Activated T-cell treated with anti-CD3 and anti-CD28 coated beads, Interleukin-2, amount 50 U/mL, for 1 hour (primary cell): ENCODE measurements around the gene LCP1.
"Not testable (repeated sequence)": the region's sequence is repeated elsewhere in the genome, so short reads cannot be mapped to it uniquely, and the experiment has no call there.

Experiments used
- DNase-seq: peaks from one replicate; pipeline ENCODE4 v3.0.0-alpha.2; 2020

Gene LCP1, protein sequence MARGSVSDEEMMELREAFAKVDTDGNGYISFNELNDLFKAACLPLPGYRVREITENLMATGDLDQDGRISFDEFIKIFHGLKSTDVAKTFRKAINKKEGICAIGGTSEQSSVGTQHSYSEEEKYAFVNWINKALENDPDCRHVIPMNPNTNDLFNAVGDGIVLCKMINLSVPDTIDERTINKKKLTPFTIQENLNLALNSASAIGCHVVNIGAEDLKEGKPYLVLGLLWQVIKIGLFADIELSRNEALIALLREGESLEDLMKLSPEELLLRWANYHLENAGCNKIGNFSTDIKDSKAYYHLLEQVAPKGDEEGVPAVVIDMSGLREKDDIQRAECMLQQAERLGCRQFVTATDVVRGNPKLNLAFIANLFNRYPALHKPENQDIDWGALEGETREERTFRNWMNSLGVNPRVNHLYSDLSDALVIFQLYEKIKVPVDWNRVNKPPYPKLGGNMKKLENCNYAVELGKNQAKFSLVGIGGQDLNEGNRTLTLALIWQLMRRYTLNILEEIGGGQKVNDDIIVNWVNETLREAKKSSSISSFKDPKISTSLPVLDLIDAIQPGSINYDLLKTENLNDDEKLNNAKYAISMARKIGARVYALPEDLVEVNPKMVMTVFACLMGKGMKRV

DNA sequence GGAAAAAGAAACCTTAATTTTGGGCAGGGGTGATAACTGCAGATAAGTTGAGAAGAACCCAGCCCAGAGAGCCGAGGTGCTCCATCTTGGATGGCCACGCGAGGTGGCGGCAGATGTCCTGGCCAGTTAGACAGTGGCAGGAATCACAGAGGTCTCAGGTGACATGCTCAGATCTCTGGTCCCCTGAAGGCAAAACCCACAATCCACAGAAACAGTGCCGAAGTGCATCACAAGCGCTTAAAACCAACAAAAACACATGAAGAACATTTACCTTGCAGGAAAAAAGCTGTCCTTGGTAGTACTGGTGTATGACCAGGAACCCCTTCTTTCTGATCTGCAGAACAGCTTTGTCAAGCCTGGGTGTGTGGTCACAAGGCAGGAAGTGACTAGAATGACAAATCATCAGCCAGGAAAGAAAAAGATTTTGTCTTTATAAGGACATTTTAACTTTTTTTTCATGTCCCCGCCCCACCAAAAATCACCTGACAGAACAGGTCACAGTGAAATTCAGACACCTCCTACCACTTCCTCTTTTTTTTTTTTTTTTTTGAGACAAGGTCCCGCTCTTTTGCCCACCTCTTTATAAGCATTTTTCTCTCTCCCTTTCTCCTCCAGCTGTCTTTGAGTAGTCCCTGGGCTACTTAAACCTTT is at the start of gene LCP1:
Gene LCP1, minus strand, starts transcription at position 338 of the 651 bp plus-strand sequence. CDS start 22,515 bp downstream, outside the sequence.
- DNase-seq: peak; percentile 64

DNA sequence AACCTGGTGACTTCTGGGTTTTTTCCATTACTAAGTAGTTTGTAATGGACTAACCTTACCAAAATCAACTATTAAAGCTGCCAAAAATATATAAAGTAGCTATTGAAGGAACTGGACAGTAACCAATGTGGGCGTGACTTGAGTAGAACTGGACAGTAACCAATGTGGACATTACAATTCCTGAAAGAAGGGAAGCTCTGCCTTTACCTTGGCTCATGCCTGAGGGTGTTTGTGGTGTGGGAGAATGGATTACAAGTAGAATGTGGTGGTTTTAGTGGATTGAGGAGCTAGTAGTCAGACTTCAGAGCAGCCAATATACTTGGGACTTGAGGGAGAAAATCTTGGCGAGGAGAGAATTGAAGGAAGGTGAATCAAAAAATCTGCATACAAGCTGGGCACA is 47.3 kb upstream of the LCP1 start:
- no peak for DNase-seq

DNA sequence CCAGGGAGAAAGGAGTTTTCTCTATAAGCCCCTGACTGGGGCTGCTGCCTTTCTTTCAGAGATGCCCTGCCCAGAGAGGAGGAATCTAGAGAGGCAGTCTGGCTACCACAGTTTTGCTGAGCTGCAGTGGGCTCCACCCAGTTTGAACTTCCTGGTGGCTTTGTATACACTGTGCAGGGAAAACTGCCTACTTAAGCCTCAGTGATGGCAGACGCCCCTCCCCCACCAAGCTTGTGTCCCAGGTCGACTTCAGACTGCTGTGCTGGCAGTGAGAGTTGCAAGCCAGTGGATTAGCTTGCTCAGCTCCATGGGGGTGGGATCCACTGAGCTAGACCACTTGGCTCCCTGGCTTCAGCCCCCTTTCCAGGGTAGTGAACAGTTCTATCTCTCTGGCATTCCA is 38.3 kb upstream of the LCP1 start:
- DNase-seq: not testable (repeated sequence)

DNA sequence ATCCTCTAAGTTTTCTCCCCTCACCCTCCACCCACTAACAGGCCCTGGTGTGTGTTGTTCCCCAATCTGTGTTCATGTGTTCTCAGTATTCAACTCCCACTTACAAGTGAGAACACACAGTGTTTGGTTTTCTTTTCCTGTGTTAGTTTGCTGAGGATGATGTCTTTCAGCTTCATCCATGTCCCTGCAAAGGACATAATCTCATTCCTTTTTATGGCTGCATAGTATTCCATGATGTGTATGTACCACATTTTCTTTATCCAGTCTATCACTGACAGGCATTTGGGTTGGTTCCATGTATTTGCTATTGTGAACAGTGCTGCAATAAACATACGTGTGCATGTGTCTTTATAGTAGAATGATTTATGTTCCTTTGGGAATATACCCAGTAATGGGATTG is 32.8 kb upstream of the LCP1 start:
- DNase-seq: not testable (repeated sequence)

DNA sequence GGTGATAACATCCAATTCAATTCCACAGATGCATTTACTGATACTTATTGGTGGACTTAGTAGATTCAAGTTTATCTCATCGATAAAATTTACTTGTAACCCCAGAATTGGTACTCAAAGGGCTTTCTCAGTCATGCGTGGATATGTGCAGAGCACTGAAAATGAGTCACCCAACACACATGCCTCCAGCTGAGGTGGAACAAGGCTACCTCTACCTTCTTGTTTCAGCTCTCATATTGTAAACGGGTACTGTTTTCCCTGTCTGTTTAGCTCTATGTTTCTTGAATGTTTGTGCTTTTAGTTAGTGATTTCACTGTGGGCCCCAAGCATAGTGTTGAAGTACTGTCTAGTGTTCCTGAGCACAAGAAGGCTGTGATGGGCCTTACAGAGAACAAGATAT is 31.3 kb upstream of the LCP1 start:
- no peak for DNase-seq

DNA sequence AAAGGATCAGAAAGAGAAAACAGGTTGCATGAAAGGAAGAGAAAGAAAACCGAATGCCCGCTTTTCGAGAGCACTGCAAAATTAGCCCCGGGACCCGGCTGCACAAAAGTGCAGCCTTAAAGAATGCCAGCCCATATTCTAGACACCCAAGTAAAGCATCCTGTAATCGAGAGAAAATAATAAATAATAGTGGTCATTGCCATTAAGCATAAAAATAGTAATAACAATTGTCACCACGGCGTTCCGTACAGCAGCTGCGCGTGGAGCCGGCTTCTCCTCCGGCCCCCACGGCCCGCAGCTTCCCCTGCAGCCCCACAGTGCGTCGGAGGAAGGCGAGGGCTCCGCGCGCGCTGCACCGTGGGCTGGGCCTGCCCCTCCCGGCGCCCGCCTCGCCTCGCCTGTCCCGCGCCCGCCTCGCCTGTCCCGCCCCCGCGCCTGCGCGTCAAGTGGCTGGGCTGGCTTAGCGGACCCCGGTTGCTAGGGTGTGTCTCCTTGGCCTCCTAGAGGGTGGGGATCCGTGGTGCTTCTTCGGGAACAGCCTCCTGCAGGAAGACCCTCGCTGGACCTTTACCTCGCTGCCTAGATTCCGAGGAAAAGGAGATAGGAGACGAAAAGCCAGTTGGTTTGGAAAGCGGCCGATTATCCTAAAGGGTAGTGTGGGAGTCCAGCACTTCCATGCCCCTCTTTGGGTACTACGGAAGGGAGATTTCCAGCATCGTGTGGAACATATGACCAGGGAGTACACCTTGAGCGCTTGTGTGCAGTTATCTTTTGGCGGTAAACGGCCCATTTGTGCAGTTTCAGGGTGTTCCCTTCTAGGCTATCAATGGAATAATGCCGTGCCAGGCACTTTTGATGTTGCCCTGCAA is 29.7 kb upstream of the LCP1 start, which contains the start of gene LRRC63:
Gene LRRC63, plus strand, starts transcription at position 446 of the 869 bp plus-strand sequence. CDS start 1,107 bp downstream, outside the sequence.
- DNase-seq: peak; percentile 84

DNA sequence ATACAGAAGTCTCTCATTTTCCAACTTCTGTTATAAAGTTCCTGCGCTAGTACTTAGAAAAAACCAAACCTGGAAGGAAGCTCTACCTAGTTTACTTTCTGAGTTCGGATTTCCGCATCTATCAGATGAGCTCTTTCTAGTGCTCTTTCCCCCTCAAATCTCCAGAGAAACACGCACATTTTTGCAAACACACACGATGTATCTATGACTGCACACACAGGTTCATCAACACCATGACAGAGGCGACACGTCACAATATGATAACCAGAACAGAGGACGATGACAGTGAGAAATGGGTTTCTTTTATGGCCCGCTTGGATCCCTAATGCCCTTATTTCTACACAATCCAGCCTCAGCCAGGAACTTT is 29.1 kb upstream of the LCP1 start:
- DNase-seq: no peak

DNA sequence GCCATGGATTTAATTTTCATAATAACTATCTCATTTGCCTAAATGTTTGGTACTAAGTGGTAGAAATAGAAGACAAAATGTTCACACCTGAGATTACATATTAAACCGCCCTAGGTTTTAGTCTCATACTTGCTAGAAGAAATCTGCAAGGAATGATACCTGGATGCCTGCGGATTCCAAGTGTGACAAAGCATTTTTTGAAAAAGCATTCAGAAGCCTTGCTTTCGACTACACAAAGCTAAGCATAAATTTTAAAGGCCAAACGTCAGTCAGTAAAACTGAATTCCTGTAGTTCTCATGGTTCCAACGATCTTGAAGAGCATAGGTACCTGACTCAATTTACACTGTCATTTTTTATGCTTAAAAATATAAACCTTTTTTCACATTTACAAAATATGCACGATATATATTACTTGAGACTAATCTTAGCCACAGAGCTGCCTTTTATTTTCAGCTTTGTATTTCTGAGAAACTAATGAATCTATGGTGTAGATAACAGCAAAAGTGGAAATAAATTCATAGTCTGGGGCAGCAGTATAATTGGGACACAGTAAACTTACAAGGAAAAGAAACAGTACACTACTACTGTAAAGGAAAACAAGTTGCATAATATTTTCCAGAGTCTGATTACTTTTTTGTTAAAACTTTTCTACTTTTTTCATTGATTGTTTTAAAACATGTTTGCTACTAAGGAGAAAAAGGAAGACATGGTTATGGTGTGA is 28.5 kb upstream of the LCP1 start:
- no peak for DNase-seq

DNA sequence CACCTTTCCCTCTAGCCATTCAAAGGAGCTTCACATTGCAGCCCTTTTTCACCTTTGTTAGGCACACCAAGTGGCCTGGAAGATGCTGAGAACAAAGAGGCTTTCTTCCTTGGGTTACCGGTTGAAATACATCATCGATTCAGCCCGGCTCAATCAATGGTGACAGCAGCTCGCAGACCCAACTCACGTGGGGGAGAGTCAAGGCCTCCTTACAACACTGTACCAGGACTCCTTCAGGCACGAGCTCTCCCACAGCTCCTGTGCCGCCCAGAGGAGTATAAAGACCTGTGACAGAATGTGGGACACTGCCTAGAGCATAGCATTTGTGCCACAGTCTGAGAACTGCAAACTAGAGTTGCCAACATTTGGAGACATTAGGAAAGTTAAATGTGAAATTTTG is 25.9 kb upstream of the LCP1 start:
- DNase-seq: no peak

DNA sequence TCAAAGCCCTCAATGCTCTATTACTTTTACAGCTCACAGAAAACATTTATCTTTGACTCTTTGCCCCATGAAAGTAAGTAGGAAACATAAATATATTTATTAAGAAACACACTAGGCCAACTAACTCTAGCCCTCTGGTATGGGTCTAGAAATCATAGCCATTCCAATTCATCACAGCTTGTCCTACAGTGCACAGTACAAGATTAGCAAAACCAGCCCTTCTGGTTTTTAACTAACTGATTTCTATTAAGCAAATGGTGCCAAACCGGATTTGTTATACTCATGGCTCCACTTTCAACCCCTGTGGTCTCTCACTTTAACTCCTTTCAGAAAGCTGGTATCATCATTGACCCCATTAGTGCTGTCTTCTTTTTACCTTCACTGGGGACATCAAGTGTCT is 24.2 kb upstream of the LCP1 start:
- no peak for DNase-seq

DNA sequence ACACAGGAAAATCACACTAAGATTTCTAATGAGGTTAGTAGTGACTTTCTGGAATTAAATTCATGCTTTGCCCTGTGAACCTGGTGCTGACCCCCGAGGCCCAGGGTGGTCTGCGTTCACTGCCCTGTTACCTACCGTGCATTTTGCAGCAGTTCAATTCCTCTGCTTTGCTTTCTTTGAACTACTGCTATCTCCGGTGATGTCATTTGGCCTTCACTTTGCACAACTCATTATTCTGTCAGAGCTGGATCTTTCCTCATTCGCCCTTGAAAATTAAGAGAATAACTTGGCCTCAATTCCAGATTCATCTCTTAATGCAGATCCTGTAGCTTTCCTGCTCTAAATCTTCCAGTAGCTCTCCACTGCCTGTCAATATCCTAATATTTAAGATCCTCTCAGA is 21.0 kb upstream of the LCP1 start:
- no peak for DNase-seq

DNA sequence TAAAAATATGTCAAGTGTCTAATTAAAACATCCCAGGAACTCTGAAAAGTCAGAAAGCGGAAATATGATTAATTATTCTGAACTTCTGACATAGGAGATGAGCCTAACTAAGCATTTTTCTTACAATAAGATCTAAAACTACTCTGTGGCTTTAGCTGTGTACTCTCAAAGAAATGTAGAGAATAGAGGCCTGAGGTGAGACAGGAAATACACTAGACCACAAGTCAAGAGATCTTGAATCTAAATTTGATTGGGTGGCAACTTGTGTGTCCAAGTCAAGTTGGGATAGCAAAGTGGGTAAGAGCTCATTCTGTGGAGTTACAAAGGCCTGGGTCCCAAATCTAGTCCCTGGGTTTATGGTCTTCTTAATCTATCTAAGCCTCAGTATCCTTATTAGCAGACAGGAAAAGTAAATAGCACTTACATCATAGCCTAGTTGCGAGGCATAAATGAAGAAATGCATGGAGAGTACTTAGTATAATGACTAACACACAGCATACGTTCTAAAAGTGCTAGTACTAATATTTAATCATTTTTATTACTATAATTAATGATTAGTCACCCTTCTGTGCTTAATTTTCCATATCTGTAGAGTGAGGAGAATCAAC is 20.3 kb upstream of the LCP1 start:
- DNase-seq: no peak

DNA sequence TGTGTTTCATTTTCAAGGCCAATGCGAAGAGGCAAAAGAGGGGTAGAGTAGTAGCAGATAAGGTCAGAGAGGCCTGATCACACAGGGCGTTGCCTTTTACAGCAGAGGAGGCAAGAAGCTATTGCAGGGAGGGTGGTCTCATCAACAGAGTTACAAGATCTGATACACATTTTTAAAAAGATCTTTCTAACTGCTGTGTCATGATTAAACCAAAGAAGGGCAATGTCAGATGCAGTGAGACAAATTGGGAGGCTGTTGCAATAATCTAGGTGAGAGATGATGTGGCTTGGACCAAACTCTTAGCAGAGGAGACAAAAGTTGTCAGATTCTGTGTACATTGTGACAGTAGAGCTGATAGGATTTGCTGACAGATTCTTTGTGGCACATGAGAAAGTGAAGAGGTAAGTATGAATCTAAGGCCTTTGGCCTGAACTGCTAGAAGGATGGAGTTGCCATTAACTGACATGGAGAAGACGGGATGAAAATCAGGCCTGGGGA is 16.8 kb upstream of the LCP1 start:
- no peak for DNase-seq

DNA sequence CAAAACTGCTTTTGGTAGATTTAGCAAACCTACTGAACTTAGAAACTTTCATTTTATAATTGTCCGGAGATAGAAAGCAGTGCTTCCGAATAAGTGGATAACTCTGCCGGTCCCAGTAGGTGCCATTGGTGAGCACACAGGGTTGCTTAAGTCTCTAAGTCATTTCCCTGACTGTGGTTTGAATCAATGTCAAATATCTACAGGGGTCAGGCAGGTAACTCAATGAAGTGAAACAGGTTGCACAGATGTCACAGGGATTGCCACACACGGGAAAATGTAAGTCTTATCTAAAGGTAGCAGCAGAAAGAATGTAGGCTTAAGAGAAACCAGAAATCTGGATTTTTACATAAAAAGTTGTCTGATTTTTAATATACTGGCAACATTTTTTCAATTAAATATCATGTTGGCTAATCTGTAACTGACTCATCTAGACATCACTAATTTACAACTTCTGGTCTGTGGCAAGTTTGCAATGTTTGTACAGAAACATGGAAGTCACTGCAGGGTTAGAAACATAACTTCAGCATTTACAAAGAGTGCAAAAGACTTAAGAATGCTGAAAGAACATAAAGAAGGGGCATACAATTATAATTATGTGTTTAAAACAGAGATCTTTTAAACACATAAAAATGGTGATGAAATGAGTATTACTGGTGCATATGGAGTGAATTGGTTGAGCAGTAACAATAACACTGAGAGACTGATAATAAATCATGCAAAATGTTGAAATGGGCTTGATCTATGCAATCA is 15.5 kb upstream of the LCP1 start:
- no peak for DNase-seq

DNA sequence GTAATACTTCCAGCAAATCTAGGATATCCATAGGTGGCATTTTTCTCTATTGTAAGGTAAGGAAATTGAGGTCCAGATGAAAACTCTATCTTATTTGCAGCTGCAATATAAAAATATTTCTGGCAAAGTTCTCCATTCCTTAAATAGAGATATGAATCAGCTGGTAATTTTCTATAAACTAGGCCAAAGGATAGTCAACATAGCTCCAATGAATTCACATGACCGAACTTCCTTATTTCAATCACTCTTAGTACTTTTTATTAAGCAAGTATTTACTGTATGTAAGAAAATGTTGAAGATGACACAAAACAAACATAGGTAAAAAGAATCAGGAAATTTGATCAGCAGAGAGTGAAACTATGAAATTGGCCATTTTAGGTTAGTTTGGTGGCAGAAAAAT is 13.0 kb upstream of the LCP1 start:
- no peak for DNase-seq

DNA sequence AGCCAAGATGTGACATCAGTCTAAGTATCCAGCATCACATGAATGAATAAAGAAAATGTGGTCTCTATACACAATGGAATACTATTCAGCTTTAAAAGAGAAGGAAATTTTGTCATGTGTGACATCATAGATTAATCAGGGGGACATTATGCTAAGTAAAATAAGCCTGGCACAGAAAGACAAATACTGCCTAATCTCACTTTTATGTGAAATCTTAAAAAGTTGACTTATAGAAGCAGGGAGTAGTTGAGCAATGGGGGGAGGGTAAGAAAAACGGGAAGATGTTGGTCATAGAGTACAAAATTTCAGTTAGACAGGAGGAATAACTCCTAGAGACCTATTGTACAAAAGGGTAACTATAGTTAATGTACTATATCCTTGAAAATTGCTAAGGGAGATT is 10.4 kb upstream of the LCP1 start:
- no peak for DNase-seq

DNA sequence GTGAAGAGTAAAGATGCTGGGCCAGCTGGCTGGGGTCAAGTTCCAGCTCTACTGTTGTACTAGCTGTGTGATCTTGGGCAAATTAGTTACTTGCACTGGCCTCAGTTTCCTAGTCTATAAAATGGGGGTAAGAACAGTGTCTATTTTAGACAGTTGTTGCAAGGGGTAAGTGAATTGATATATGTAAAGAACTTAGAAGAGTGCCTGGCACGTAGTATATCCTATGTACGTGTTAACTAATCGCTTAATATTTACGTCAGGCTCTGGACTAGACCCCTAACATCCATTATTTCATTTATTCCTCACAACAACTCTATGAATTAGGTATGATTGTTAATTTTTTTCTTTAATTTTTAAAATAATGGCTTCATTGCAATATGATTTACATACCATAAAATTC is 3.7 kb upstream of the LCP1 start:
- DNase-seq: no peak

DNA sequence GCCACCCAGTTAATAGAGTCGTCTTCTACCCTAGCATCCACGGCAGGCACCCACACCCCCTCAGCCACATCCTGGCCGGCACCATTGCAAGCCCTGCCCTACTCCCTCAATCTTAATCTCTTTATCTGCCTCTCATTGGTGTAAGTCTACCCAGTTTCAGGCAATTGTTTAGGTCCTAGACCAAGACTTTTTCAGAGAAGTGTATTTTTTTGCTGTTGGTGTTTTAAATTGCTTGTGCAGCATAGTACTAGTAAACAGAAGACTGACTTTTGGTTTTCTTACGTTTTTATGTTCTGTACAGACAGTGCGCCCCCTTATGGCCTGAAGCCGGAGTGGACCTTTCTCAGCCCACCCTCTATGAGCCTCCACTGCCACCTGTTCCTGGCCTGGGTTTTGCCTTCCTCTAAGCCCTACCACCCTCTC is 2.3 kb upstream of the LCP1 start:
- peak; percentile 79 for DNase-seq

DNA sequence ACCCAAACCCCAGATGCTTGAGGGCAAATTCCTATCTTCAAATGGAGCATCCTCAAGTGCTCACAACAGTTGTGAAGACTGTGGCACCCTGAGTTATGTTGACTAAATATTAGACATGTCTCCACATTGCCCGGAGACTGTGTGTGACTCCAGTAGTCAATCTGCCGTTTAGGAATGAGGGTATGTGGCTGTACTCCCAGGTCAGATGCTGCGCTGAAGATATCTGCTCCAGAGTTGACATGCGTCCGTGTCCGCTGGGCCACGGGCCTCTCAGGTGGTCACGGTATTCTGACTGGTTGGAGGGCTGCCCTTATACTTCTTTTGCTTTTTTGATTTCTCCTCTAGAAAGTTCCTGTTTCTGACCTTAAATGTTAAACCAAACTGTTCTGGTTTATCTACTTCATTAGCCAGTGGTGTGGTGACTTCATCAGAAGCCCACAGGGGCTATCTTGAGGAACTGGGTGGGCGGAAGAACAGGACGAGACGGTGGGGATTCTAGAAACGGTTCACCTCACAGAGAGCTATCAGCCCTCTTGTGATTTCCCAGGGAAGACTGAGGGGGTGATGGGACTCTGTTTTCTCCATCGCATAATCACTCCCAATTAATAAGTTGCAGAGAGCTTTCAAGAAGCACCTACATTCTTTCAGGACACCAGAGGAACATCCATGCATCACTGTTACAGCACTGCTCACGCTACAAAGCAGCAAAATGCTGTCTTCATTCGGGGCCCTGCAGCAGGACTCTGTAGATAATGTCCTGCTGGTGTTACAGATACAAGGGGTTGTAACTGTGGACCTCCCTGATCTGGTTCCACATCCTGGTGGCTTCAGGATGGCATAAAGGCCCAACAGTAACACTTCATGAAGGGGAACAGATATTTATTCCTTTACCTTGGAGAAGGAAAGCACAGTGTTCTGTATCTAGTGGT is 1.3 kb upstream of the LCP1 start:
- no peak for DNase-seq

DNA sequence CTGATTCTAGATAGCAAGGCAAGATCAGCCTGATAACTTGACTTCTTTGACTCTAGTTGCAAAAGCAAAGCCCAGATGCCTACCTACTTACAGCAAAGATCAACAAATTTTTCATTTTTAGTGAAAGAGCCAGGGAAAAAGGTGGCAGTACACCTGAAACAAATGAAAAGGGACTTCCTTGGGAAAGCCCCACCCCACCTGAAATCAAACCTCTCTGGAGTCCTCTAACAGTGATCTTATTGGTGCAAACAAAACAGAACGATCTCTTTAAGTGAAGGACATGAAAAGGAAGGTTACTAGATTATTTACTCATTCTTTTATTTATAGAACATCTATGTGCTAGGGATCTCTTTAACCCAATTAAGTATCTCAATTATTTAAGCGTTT is 507 bp upstream of the LCP1 start:
- DNase-seq: no peak
